Activated CD4-positive, alpha-beta memory T cell treated with anti-CD3 and anti-CD28 coated beads for 36 hours (primary cell): ENCODE measurements around the gene GABRB3. TPM values are rescaled to one million over a fixed set of nuclear protein-coding genes. Genes with fewer than 3 reads are reported as not detected.

ENCODE experiments used
- CTCF ChIA-PET: fragments of 350-600 bp; sonication (Branson Sonifier 250); formaldehyde crosslinking; loops from one replicate; lab custom pipeline; 2021; ENCODE audit warnings: antibody characterized with exemption, inconsistent platforms; lab: Charles Lee
- POLR2A ChIA-PET: fragments of 350-600 bp; sonication (Branson Sonifier 250); formaldehyde crosslinking; loops from one replicate; lab custom pipeline; 2021; ENCODE audit warnings: antibody characterized with exemption; lab: Charles Lee
- DNase-seq: peaks from one replicate; pipeline ENCODE4 v3.0.0-alpha.2; 2020
- H3K27ac Mint-ChIP-seq: one replicate; pipeline ENCODE4 v1.8.0; 2021; ENCODE audit warnings: mixed read lengths
- H3K27me3 Mint-ChIP-seq: one replicate; pipeline ENCODE4 v1.8.0; 2021; ENCODE audit warnings: mixed read lengths
- H3K36me3 Mint-ChIP-seq: one replicate; pipeline ENCODE4 v1.8.0; 2021; ENCODE audit warnings: mixed read lengths
- H3K4me1 Mint-ChIP-seq: one replicate; pipeline ENCODE4 v1.8.0; 2021; ENCODE audit warnings: low read depth, mixed read lengths
- H3K4me3 Mint-ChIP-seq: one replicate; pipeline ENCODE4 v1.8.0; 2021; ENCODE audit warnings: mild to moderate bottlenecking, mixed read lengths
- H3K9me3 Mint-ChIP-seq: one replicate; pipeline ENCODE4 v1.8.0; 2021; ENCODE audit warnings: mixed read lengths
- intact Hi-C: fragments of 100-400 bp; cut with micrococcal nuclease; formaldehyde crosslinking; loops from one replicate; pipeline ENCODE4 v1.15.1; 2023
- total RNA-seq, 2 experiments: library from RNA; stranded (reverse); gene quantifications; one replicate each; pipeline ENCODE4 v1.2.3, GENCODE V29; 2021

GABRB3 gene
- total RNA-seq, 2 experiments from 2014 or later: 0.12 to 0.17 TPM

DNA sequence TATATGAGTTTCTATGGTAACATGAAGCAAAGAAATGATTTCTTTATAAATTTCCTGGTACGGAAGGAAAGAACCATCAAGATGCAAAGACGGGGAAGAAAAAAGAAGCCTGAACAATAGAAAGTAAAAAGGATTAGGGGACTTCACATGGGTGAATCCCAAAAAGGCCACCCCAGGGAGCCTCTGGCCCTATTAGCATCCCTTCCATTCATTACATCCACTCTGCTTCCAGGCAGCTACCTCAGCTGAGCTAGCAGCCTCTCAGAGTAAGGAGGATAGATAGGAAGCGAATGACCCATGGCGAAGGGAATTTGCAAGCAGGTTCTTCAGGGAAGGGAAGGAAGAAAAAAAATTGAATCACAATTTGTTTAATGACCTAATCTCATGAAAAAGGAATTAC is 81.6 kb downstream of the GABRB3 start:
- no peak overlapping the region for H3K27ac Mint-ChIP-seq
- DNase-seq: no peak
- intact Hi-C loops: no loop called here
- H3K4me1 Mint-ChIP-seq: no peaks in the 10 kb centered on the region
- H3K9me3 Mint-ChIP-seq: peaks cover 19% of the 10 kb centered on the region
- CTCF ChIA-PET: no interaction called here
- no peak overlapping the region for H3K4me3 Mint-ChIP-seq
- H3K27me3 Mint-ChIP-seq: no peaks in the 10 kb centered on the region
- H3K36me3 Mint-ChIP-seq: no peaks in the 10 kb centered on the region
- POLR2A ChIA-PET: no interaction called here

DNA sequence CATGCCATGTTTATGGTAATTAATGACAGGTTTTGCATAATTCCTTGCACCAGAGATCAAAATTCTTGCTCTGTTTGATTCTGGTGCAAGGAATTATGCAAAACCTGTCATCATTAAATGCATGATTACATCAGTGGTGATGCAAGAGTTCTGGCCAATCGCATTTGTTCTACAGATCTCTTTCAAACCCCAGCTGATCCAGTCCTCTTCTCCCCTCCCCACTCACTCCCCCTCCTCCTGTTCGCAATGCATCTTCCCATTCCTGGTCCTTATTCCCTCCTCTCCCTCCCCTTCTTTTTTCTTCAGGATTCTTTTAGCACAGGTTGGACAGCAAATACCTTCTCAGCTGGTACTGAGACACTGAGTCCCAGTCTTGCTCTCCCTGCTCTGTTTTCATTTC is 82.1 kb downstream of the GABRB3 start:
- Mint-ChIP-seq H3K27me3 (no peaks in the 10 kb centered on the region), H3K36me3 (no peaks in the 10 kb centered on the region), H3K9me3 (peaks cover 18% of the 10 kb centered on the region), H3K4me3 (no peak overlapping the region), H3K27ac (no peak overlapping the region), H3K4me1 (no peaks in the 10 kb centered on the region)
- ChIA-PET CTCF (no interaction called here), POLR2A (no interaction called here)
- intact Hi-C loops: no loop called here
- DNase-seq: no peak

DNA sequence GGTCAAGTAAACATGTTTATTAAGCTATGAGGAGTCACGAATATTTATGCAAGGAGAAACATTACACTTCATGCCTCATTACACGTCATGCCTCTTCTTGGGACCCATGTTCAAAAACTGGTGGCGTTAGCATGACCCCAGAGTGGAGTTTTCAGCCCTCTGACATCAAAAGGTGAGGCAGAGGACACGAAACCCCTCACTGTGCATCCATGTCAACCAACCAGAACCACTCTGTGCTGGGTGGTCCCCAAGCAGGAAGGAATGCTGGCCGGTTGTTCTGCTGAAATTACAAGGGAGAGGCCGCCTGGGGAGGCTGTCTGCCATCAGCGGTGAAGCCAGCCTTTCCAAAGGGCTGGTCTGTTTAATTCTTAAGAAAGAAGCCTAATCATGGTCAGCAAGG is 83.4 kb downstream of the GABRB3 start:
- H3K9me3 Mint-ChIP-seq: peaks cover 13% of the 10 kb centered on the region
- intact Hi-C loops: no loop called here
- no peak for DNase-seq
- H3K4me1 Mint-ChIP-seq: no peaks in the 10 kb centered on the region
- no peak overlapping the region for H3K27ac Mint-ChIP-seq
- no peaks in the 10 kb centered on the region for H3K36me3 Mint-ChIP-seq
- POLR2A ChIA-PET: no interaction called here
- H3K4me3 Mint-ChIP-seq: no peak overlapping the region
- CTCF ChIA-PET: no interaction called here
- H3K27me3 Mint-ChIP-seq: no peaks in the 10 kb centered on the region

DNA sequence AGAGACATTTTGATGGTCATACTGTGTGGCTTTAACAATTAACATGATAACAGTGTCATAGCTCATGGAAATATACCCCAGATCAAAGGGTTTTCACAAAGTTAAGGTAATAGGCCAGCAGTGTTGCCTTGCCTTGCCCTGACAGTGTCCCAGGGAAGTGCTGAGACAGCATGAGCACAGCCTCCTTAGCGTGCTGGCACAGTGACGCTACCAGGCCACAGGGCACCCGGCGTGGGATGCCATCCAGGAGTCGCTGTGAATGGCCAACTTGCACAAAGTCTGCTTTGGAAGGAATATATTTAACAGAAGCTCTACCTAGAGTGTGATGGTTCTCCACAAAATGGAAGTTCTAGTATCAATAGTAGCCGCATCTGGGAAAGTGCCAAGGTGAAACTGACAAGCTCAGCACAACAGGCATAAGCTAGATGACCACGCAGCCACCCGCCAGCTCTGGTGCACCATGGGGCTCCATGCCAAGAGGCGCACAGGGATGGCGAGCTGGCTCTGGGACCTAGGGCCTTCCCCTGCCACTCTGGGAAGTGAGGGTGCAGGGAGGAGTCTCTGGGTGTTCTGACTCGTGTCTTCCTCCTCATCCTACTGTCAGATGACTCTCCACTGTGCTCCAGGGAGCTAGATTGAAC is 86.2 kb downstream of the GABRB3 start:
- no peaks in the 10 kb centered on the region for H3K4me1 Mint-ChIP-seq
- CTCF ChIA-PET: no interaction called here
- intact Hi-C loops: no loop called here

GRCh38 chr15:26682598-26683164 is 90.2 kb downstream of the GABRB3 start:
- no peak overlapping the region for H3K4me3 Mint-ChIP-seq
- intact Hi-C loops: no loop called here
- H3K27ac Mint-ChIP-seq: no peak overlapping the region
- POLR2A ChIA-PET: no interaction called here
- CTCF ChIA-PET: no interaction called here
- H3K36me3 Mint-ChIP-seq: no peaks in the 10 kb centered on the region
- H3K9me3 Mint-ChIP-seq: peaks cover 2% of the 10 kb centered on the region
- H3K4me1 Mint-ChIP-seq: no peaks in the 10 kb centered on the region
- H3K27me3 Mint-ChIP-seq: no peaks in the 10 kb centered on the region
- no peak for DNase-seq

More for the DNA sequence above, 86.2 kb downstream of the GABRB3 start:
- POLR2A ChIA-PET: no interaction called here
- no peak overlapping the region for H3K27ac Mint-ChIP-seq
- H3K36me3 Mint-ChIP-seq: no peaks in the 10 kb centered on the region
- no peaks in the 10 kb centered on the region for H3K27me3 Mint-ChIP-seq
- DNase-seq: no peak
- no peak overlapping the region for H3K4me3 Mint-ChIP-seq
- H3K9me3 Mint-ChIP-seq: peaks cover 2% of the 10 kb centered on the region

GRCh38 chr15:26679927-26680326 is 92.9 kb downstream of the GABRB3 start:
- Mint-ChIP-seq H3K9me3 (peaks cover 7% of the 10 kb centered on the region), H3K4me3 (no peak overlapping the region), H3K4me1 (no peaks in the 10 kb centered on the region), H3K36me3 (no peaks in the 10 kb centered on the region), H3K27me3 (no peaks in the 10 kb centered on the region), H3K27ac (no peak overlapping the region)
- no peak for DNase-seq
- ChIA-PET CTCF (no interaction called here), POLR2A (no interaction called here)
- intact Hi-C loops: no loop called here

- Mint-ChIP-seq H3K27ac (no peak overlapping the region), H3K36me3 (no peaks in the 10 kb centered on the region), H3K27me3 (no peaks in the 10 kb centered on the region), H3K4me3 (no peak overlapping the region), H3K9me3 (peaks cover 5% of the 10 kb centered on the region), H3K4me1 (no peaks in the 10 kb centered on the region)
- POLR2A ChIA-PET: no interaction called here
- intact Hi-C loops: no loop called here
- no peak for DNase-seq
- CTCF ChIA-PET: no interaction called here
Observed at GRCh38 chr15:26676115-26676514, 96.8 kb downstream of the GABRB3 start.

DNA sequence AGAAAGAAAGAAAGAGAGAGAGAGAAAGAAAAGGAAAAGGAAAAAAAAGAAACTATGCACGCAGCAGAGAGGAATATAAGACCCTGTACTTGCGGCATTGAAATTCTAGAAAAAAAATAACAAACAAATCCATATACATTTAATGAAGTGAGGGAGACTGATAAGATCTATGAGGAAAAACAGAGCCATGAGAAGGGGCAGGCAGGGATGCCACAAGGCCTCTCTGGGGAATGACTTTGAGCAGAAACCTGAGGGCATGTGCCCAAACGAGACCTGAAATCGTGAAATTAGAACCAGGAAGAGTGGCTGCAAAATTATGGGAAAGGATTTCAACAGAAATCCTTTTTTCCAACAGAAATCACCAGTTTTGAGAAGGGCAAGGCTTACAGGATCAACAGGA is 98.4 kb downstream of the GABRB3 start:
- H3K4me1 Mint-ChIP-seq: no peaks in the 10 kb centered on the region
- intact Hi-C loops: no loop called here
- no peaks in the 10 kb centered on the region for H3K27me3 Mint-ChIP-seq
- no peak for DNase-seq
- H3K4me3 Mint-ChIP-seq: no peak overlapping the region
- POLR2A ChIA-PET: no interaction called here
- no peaks in the 10 kb centered on the region for H3K36me3 Mint-ChIP-seq
- CTCF ChIA-PET: no interaction called here
- peaks cover 5% of the 10 kb centered on the region for H3K9me3 Mint-ChIP-seq
- H3K27ac Mint-ChIP-seq: no peak overlapping the region

DNA sequence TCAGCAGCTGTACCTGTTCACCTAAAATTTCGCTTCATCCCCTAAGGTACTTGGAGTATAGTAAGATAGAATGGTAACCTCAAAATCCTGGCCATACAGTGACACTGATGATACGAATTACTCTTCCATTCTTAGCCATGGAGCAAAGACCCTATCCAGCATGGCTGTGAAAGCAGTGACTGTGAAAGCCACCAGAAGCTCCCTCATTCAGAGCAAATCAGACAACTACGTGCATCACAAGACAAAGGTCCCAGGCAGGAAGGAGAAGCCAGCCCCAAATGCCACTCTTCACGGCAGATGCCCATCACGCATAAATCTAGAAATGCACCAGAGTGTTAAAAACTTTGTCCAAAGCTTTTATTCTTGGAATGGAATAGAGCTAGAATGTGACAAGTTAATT is 99.4 kb downstream of the GABRB3 start:
- DNase-seq: no peak
- H3K27ac Mint-ChIP-seq: no peak overlapping the region
- ChIA-PET POLR2A (interaction anchor here (0.5 kb wide), 1 partner anchor 1760 kb away, joined by 3 read pairs; no protein-coding TSS in a partner anchor), CTCF (no interaction called here)
- peaks cover 5% of the 10 kb centered on the region for H3K9me3 Mint-ChIP-seq
- intact Hi-C loops: no loop called here
- no peaks in the 10 kb centered on the region for H3K36me3 Mint-ChIP-seq
- no peak overlapping the region for H3K4me3 Mint-ChIP-seq
- no peaks in the 10 kb centered on the region for H3K27me3 Mint-ChIP-seq
- H3K4me1 Mint-ChIP-seq: no peaks in the 10 kb centered on the region

DNA sequence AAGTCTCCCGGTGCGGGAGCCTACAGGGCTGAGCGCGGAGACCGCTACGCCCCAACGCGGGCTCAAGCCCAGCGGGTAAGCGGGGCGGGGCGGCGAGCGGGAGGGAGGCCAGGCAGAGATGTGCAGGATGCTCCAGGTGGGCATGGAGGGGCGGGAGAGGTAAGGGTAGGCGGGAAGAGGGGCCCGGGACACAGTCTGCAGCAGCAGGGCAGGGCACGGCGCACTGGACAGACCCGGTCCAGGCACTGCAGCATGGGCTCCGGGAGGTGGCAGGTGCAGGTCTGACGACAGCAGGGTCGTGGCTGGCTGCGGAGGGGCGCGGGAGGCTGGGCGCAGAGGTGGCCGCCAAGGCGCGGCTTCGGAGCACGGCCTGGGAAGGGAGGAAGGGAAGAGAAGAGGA is 102.8 kb downstream of the GABRB3 start:
- H3K27me3 Mint-ChIP-seq: no peaks in the 10 kb centered on the region
- CTCF ChIA-PET: no interaction called here

DNA sequence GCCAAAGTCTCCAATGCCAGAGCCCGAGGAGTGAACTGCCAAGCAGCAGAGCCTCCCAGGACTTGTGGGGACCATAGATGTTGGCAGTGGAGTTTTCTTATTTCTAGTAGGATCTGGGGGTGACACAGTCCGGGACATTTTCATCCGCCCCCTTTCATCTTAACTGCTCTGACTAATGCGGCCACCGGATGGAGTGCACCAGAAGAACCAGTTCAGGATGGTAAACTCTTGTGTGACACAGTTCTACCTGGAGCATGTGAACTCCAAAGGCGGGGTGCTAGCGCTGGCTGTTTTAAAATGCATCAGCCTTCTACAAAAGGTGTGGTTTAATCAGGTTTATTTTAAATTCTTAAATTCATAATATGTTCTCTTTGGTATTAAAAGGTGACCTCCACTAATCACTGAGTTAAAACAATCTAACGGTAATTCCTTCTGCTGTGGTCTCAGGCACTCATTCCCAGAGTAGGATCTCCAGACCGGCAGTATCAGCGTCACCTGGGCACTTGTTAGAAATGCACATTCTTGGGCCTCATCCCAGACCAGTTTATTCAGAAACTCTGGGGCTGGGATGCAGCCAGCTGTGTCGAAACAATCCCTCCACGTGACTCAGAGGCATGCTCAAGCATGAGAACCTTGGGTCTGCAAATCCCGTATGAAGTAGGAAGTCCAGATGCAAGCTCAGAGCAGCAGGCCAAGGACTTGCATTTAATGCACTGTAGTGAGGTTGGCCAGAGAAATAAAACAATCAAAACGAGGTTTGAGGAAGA is 105.5 kb downstream of the GABRB3 start:
- Mint-ChIP-seq H3K27me3 (no peaks in the 10 kb centered on the region), H3K9me3 (peaks cover 2% of the 10 kb centered on the region), H3K4me1 (no peaks in the 10 kb centered on the region), H3K27ac (no peak overlapping the region), H3K4me3 (no peak overlapping the region), H3K36me3 (no peaks in the 10 kb centered on the region)
- DNase-seq: no peak
- ChIA-PET CTCF (no interaction called here), POLR2A (no interaction called here)
- intact Hi-C loops: no loop called here

More for the DNA sequence above, 102.8 kb downstream of the GABRB3 start:
- Mint-ChIP-seq H3K27ac (no peak overlapping the region), H3K4me3 (no peak overlapping the region), H3K9me3 (peaks cover under 1% of the 10 kb centered on the region), H3K4me1 (no peaks in the 10 kb centered on the region), H3K36me3 (no peaks in the 10 kb centered on the region)
- intact Hi-C loops: no loop called here
- DNase-seq: no peak
- POLR2A ChIA-PET: no interaction called here

GRCh38 chr15:26665957-26666791 is 106.7 kb downstream of the GABRB3 start:
- Mint-ChIP-seq H3K4me3 (no peak overlapping the region), H3K27ac (no peak overlapping the region), H3K27me3 (no peaks in the 10 kb centered on the region), H3K9me3 (peaks cover 2% of the 10 kb centered on the region), H3K4me1 (no peaks in the 10 kb centered on the region), H3K36me3 (no peaks in the 10 kb centered on the region)
- POLR2A ChIA-PET: no interaction called here
- CTCF ChIA-PET: no interaction called here
- no peak for DNase-seq
- intact Hi-C loops: no loop called here
